AG04450 (cell line): Measurements from ENCODE around the gene LRTM1. TPM values are rescaled to one million over a fixed set of nuclear protein-coding genes. Genes with fewer than 3 reads are reported as not detected.

Source experiments
- CTCF ChIA-PET: fragments of 300-600, 350-600 bp; formaldehyde crosslinking; extraction: SDS; loops from one replicate; lab custom pipeline; 2022; ENCODE audit warnings: antibody characterized with exemption, inconsistent platforms; lab: Charles Lee
- POLR2A ChIA-PET: fragments of 350-600 bp; formaldehyde crosslinking; extraction: SDS; loops from one replicate; lab custom pipeline; 2021; ENCODE audit warnings: antibody characterized with exemption, inconsistent platforms; lab: Yijun Ruan, JAX
- DNase-seq: peaks from one replicate; pipeline ENCODE4 v3.0.0-alpha.2; 2011; ENCODE audit warnings: low read depth, low spot score
- H3K27ac ChIP-seq: one replicate; pipeline ENCODE4 v1.5.1; 2012; ENCODE audit warnings: low read depth, low read length, control low read depth
- H3K27me3 ChIP-seq: one replicate; pipeline ENCODE4 v1.6.0; 2012; ENCODE audit warnings: low read length; ENCODE audit not compliant: control insufficient read depth, insufficient read depth
- H3K4me3 ChIP-seq: 2 replicates; pipeline ENCODE4 v1.5.1; 2011; ENCODE audit warnings: mild to moderate bottlenecking, low read depth, low read length, control low read depth
- H3K9me3 ChIP-seq: 2 replicates; pipeline ENCODE4 v1.5.1; 2012; ENCODE audit warnings: low read length; ENCODE audit not compliant: control insufficient read depth, insufficient read depth
- polyA plus RNA-seq: library from polyadenylated mRNA; depleted of rRNA; stranded (reverse); fragments of >200 nt; gene quantifications from 2 replicates; pipeline ENCODE4 v1.2.3, GENCODE V29; 2011
- TF ChIP-seq, protein P1 (sequence below): IDR thresholded peaks from 2 replicates; pipeline ENCODE4 v1.5.1; 2011; ENCODE audit warnings: low read depth, low read length, control low read depth, inconsistent platforms

LRTM1 gene
- polyA plus RNA-seq, 1 experiment, result not detected

DNA sequence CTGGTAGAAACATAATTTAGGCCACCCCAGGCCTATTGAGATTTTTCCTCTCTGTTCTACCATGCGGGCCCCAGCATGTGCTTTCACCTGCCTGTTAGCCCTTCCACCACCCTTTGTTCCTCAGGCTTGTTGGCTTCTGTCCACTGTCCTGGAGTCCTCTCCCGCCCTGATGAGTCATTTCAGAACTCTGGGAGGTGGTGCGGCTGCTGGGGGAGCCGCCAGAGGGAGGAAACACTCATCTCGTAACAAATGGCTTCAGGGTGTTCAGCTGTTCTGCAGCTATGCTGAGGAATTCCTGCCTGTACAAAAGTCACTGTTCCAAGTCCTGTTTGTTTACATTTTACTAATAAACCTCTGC, 36.3 kb downstream of the LRTM1 start:
- Histone ChIP-seq H3K27me3 (no peaks in the 10 kb centered on the region), H3K4me3 (no peak overlapping the region), H3K9me3 (no peaks in the 10 kb centered on the region), H3K27ac (peak overlapping the region; percentile 85)
- TF ChIP-seq, protein P1, sequence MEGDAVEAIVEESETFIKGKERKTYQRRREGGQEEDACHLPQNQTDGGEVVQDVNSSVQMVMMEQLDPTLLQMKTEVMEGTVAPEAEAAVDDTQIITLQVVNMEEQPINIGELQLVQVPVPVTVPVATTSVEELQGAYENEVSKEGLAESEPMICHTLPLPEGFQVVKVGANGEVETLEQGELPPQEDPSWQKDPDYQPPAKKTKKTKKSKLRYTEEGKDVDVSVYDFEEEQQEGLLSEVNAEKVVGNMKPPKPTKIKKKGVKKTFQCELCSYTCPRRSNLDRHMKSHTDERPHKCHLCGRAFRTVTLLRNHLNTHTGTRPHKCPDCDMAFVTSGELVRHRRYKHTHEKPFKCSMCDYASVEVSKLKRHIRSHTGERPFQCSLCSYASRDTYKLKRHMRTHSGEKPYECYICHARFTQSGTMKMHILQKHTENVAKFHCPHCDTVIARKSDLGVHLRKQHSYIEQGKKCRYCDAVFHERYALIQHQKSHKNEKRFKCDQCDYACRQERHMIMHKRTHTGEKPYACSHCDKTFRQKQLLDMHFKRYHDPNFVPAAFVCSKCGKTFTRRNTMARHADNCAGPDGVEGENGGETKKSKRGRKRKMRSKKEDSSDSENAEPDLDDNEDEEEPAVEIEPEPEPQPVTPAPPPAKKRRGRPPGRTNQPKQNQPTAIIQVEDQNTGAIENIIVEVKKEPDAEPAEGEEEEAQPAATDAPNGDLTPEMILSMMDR, result peak; percentile 68
- POLR2A ChIA-PET, result interaction anchor here (0.6 to 1.0 kb wide), 5 partner anchors 9 to 596 kb away, joined by 3 to 8 read pairs (median 3); partner anchors contain the start of gene WNT5A
- CTCF ChIA-PET, result interaction anchor here (0.6 to 2.0 kb wide), 3 partner anchors 9 to 17 kb away, joined by 3 to 4 read pairs (median 4); no protein-coding TSS in a partner anchor
- peak; percentile 88 for DNase-seq

DNA sequence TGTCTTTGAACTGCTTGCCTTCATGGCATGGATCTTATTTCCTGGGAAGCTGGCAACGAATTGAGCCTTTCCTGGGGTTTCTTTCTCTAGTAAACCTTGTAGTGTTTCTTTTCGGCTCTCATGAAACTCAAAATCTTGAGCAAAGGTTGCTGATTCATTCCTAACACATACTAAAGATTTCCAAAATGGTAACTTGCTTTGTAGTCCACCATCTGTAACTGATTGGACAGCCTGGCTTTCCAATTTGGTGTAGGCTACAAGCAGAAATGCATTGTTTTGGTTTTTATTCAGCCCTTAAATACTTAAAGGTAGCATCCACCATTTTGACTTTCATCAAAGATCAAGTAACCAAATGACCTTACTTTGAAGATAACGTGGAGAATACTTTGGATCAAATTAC, 38.1 kb downstream of the LRTM1 start:
- CTCF ChIA-PET, result interaction anchor here (0.7 to 1.4 kb wide), 3 partner anchors 21 to 259 kb away, joined by 3 to 4 read pairs (median 3); no protein-coding TSS in a partner anchor

DNA sequence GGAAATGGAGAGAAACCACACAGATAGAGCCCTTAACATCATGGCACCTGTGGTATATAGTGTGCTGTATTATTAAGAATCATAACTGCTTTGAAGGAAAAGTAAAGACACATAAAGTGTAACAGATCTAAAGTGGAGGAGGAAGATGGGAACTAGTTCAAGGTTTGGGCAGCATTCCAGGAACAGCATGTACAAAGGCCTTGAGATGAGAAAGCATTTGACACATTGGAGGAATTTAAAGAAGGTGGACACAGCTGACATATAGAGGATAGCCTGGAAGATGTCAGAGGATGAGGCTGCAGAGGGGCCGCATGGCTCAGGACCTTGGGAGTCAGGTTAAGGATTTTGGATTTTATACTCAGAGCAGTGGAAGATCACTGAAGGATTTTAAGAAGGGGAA, 39.0 kb downstream of the LRTM1 start:
- H3K27ac ChIP-seq, result no peak overlapping the region
- H3K4me3 ChIP-seq, result no peak overlapping the region
- no peaks in the 10 kb centered on the region for H3K9me3 ChIP-seq
- no peaks in the 10 kb centered on the region for H3K27me3 ChIP-seq
- no peak for DNase-seq
- ChIA-PET CTCF (no interaction called here), POLR2A (no interaction called here)
- TF ChIP-seq, protein P1, result no peak

More for the DNA sequence above, 38.1 kb downstream of the LRTM1 start:
- H3K4me3 ChIP-seq, result no peak overlapping the region
- no peak for DNase-seq
- POLR2A ChIA-PET, result no interaction called here
- H3K9me3 ChIP-seq, result no peaks in the 10 kb centered on the region
- TF ChIP-seq, protein P1, result no peak
- H3K27me3 ChIP-seq, result no peaks in the 10 kb centered on the region
- no peak overlapping the region for H3K27ac ChIP-seq

DNA sequence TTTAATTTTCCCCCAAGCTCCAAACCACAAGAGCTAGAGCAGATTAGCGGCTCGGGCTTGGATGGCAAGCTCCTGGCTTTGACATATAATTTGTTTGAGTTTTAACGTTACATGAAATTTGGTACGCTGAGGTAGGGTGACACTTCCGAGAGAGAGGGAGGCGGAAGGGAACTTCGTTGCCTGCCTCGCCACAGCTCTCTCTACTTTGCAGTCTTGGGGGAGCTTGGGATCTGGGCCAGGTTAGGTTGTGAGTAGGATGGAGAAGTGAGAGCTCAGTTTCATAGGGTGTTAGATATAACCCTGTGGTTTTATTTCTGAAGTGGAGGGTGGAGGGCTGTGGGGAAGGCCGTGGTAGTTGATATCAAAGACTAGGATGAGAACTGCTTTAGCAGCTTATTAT, 39.7 kb downstream of the LRTM1 start:
- Histone ChIP-seq H3K9me3 (no peaks in the 10 kb centered on the region), H3K27ac (no peak overlapping the region), H3K27me3 (no peaks in the 10 kb centered on the region), H3K4me3 (no peak overlapping the region)
- TF ChIP-seq, protein P1, result no peak
- DNase-seq, result no peak
- ChIA-PET CTCF (interaction anchor here (1.1 kb wide), 1 partner anchor 35 kb away, joined by 3 read pairs; no protein-coding TSS in a partner anchor), POLR2A (no interaction called here)

DNA sequence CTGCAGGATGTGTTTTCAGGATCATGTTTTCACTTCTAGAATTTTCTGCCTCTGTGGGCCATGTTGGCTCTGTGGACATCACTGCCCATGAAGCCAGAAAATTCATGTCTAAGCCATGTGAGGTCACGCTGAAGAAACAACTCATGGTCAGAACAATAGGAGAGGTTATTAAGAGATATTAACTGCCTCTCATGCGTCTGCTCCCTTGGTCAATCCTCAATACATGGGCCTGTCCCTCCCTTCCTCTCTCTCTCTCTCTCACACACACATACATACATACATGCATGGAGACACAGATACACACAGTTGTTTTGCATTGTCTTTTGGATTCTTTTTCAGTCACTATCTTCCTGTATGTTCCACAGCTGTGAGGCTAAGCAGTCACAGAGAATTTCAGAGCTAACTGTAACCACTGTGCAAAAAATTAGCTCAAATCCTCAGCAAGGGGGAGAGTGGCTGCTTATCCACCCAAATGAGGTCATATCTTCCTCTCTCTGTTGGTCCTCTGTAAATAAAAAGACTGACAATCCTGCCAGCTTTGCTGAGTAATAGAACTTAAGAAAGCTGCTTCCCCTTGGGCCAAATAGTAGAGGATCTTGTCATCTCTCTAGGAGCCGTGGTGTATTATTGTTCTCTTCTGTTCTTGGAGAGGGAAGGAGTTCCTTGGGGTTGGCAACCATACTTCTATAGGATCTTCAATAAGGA, 45.6 kb downstream of the LRTM1 start:
- ChIA-PET POLR2A (interaction anchor here (1.2 kb wide), 1 partner anchor 9 kb away, joined by 8 read pairs; no protein-coding TSS in a partner anchor), CTCF (interaction anchor here (1.0 to 1.5 kb wide), 2 partner anchors 9 to 841 kb away, joined by 3 read pairs; no protein-coding TSS in a partner anchor)
- H3K27me3 ChIP-seq, result no peaks in the 10 kb centered on the region
- H3K4me3 ChIP-seq, result no peak overlapping the region
- H3K9me3 ChIP-seq, result no peaks in the 10 kb centered on the region
- DNase-seq, result peak; percentile 73
- H3K27ac ChIP-seq, result peak overlapping the region; percentile 13
- TF ChIP-seq, protein P1, result no peak
